Subcutaneous adipose tissue (tissue), 4 donors: ENCODE results near the gene PLA2G4C. TPM values are rescaled to one million over a fixed set of nuclear protein-coding genes. Genes with fewer than 3 reads are reported as not detected.

Experiments
- CTCF ChIP-seq: fragments of 450-650 bp; IDR thresholded peaks from one replicate; pipeline ENCODE4 v1.5.1; 2016; ENCODE audit warnings: low read depth, mild to moderate bottlenecking, control low read depth, antibody characterized with exemption, moderate library complexity
- total RNA-seq, 4 donors: library from RNA; depleted of rRNA; stranded (reverse); fragments of >200 nt; gene quantifications; one replicate each; pipeline ENCODE4 v1.1.0, GENCODE V29; 2016

PLA2G4C gene
- total RNA-seq = 10 to 100 TPM in 2 of 4 donors, 1 to 10 TPM in 2; 3.5 to 11.1 (median 8.9) TPM

GRCh38 chr19:48110350-48110966 lies at the start of gene PLA2G4C:
PLA2G4C (minus strand) TSS chr19:48110817; CDS start chr19:48106529, 4,288 bp downstream.
- no peak for TF ChIP-seq CTCF

- TF ChIP-seq CTCF = no peak
These were observed 47.7 kb upstream of the PLA2G4C start for GRCh38 chr19:48158210-48158790.

- TF ChIP-seq CTCF = no peak
These were observed 43.4 kb upstream of the PLA2G4C start for GRCh38 chr19:48154003-48154402.

- no peak for TF ChIP-seq CTCF
These were observed 41.9 kb upstream of the PLA2G4C start for GRCh38 chr19:48152551-48152950.

GRCh38 chr19:48149430-48149829 lies 38.8 kb upstream of the PLA2G4C start:
- TF ChIP-seq CTCF = no peak

- TF ChIP-seq CTCF = no peak
These were observed 38.0 kb upstream of the PLA2G4C start for GRCh38 chr19:48148576-48148975.

- no peak for TF ChIP-seq CTCF
These were observed 37.1 kb upstream of the PLA2G4C start for GRCh38 chr19:48147597-48148175.
